ENCODE results near the gene SKA3.

The SKA3 gene

GRCh38 chr13:21106089-21106488 is 70.3 kb downstream of the SKA3 start:
- no peak for DNase-seq

- no peak for DNase-seq
These were observed 71.9 kb downstream of the SKA3 start for GRCh38 chr13:21104199-21105019.

All from NK-92 treated with Interleukin-12 subunit alpha and Interleukin-12 subunit beta, amount 100 ng/mL, for 24 hours (cell line).